Germinal center (tissue), 1 donor: ENCODE measurements around the gene PARD3.
"Not testable (repeated sequence)": the region's sequence is repeated elsewhere in the genome, so short reads cannot be mapped to it uniquely, and the experiment has no call there.

Experiments
- DNase-seq: peaks from one replicate; pipeline ENCODE4 v3.0.0; 2012; ENCODE audit warnings: mixed read lengths, low spot score

PARD3 gene

GRCh38 chr10:34797155-34797554 lies 17.9 kb downstream of the PARD3 start:
- DNase-seq, result no peak

- no peak for DNase-seq
These were observed 19.0 kb downstream of the PARD3 start for GRCh38 chr10:34796133-34796532.

- DNase-seq, result no peak
These were observed 19.8 kb downstream of the PARD3 start for GRCh38 chr10:34795334-34795733.

GRCh38 chr10:34794835-34795234 lies 20.3 kb downstream of the PARD3 start:
- DNase-seq, result no peak

GRCh38 chr10:34793581-34793980 lies 21.5 kb downstream of the PARD3 start:
- DNase-seq, result not testable (repeated sequence)

- DNase-seq, result no peak
These were observed 22.2 kb downstream of the PARD3 start for GRCh38 chr10:34792881-34793280.

GRCh38 chr10:34791947-34792346 lies 23.1 kb downstream of the PARD3 start:
- DNase-seq, result no peak

GRCh38 chr10:34791228-34791627 lies 23.9 kb downstream of the PARD3 start:
- no peak for DNase-seq

GRCh38 chr10:34789966-34790506 lies 25.1 kb downstream of the PARD3 start:
- DNase-seq, result no peak

- DNase-seq, result no peak
These were observed 28.6 kb downstream of the PARD3 start for GRCh38 chr10:34786464-34786863.

GRCh38 chr10:34781711-34782110 lies 33.4 kb downstream of the PARD3 start:
- DNase-seq, result no peak

- no peak for DNase-seq
These were observed 34.2 kb downstream of the PARD3 start for GRCh38 chr10:34780818-34781380.

GRCh38 chr10:34778237-34778636 lies 36.9 kb downstream of the PARD3 start:
- no peak for DNase-seq

- DNase-seq, result no peak
These were observed 38.9 kb downstream of the PARD3 start for GRCh38 chr10:34776090-34776690.

- no peak for DNase-seq
These were observed 40.0 kb downstream of the PARD3 start for GRCh38 chr10:34775044-34775637.

- no peak for DNase-seq
These were observed 41.2 kb downstream of the PARD3 start for GRCh38 chr10:34773636-34774630.

- no peak for DNase-seq
These were observed 43.6 kb downstream of the PARD3 start for GRCh38 chr10:34771525-34771924.

- no peak for DNase-seq
These were observed 44.0 kb downstream of the PARD3 start for GRCh38 chr10:34771106-34771505.

GRCh38 chr10:34769899-34770298 lies 45.2 kb downstream of the PARD3 start:
- no peak for DNase-seq

GRCh38 chr10:34768972-34769330 lies 46.1 kb downstream of the PARD3 start:
- DNase-seq, result no peak

- DNase-seq, result no peak
These were observed 46.7 kb downstream of the PARD3 start for GRCh38 chr10:34768261-34768971.
